Naive B cell (primary cell): ENCODE data around the gene BPGM. TPM values are rescaled to one million over a fixed set of nuclear protein-coding genes. Genes with fewer than 3 reads are reported as not detected.

ENCODE experiments used
- ATAC-seq, 2 donors: fragments of 150-1000 bp; cut with Tn5 transposase; 2 replicates each; pipeline ENCODE4 v1.10.0; 2021; ENCODE audit warnings: low read depth in 2 of 2, mild to moderate bottlenecking in 2 of 2, moderate library complexity in 2 of 2
- DNase-seq: peaks from one replicate; pipeline ENCODE4 v3.0.0; 2022
- H3K27ac Mint-ChIP-seq, 6 donors: one replicate each; pipeline ENCODE4 v1.8.0; 2020 to 2022; ENCODE audit warnings: mild to moderate bottlenecking in 6 of 6, mixed read lengths in 6 of 6, moderate library complexity in 5 of 6, inconsistent platforms in 2 of 6
- H3K27me3 Mint-ChIP-seq, 3 donors: one replicate each; pipeline ENCODE4 v1.8.0; 2021 to 2022; ENCODE audit warnings: mixed read lengths in 3 of 3, mild to moderate bottlenecking in 1 of 3
- H3K36me3 Mint-ChIP-seq, 2 donors: one replicate each; pipeline ENCODE4 v1.8.0; 2020 to 2022; ENCODE audit warnings: mixed read lengths in 2 of 2, inconsistent platforms in 1 of 2, mild to moderate bottlenecking in 1 of 2
- H3K4me1 Mint-ChIP-seq, 3 donors: one replicate each; pipeline ENCODE4 v1.8.0; 2020 to 2022; ENCODE audit warnings: mixed read lengths in 3 of 3, inconsistent platforms in 1 of 3, mild to moderate bottlenecking in 1 of 3, moderate library complexity in 1 of 3
- H3K4me3 Mint-ChIP-seq, 8 donors: one replicate each; pipeline ENCODE4 v1.8.0; 2020 to 2022; ENCODE audit warnings: mild to moderate bottlenecking in 8 of 8, mixed read lengths in 8 of 8, moderate library complexity in 8 of 8, inconsistent platforms in 2 of 8
- H3K9me3 Mint-ChIP-seq, 7 donors: one replicate each; pipeline ENCODE4 v1.8.0; 2020 to 2022; ENCODE audit warnings: mixed read lengths in 7 of 7, mild to moderate bottlenecking in 5 of 7, inconsistent platforms in 2 of 7, moderate library complexity in 1 of 7
- polyA plus RNA-seq, 6 donors: library from polyadenylated mRNA; unstranded; fragments of 300-500 nt; fragmentation: Illumina TruSeq; gene quantifications; one replicate each; pipeline ENCODE4 v1.2.3, GENCODE V29; 2021; ENCODE audit warnings: low read depth in 6 of 6

Gene BPGM
- polyA plus RNA-seq, 6 donors from 2014 or later = 17.6 to 33.9 (median 25.5) TPM

GRCh38 chr7:134698481-134698880 lies 51.8 kb downstream of the BPGM start:
- ATAC-seq = no peak
- H3K36me3 Mint-ChIP-seq = no peaks in the 10 kb centered on the region
- no peak overlapping the region for H3K27ac Mint-ChIP-seq
- no peak overlapping the region for H3K4me3 Mint-ChIP-seq
- DNase-seq = no peak
- peaks cover 0 to 2% (median 0%) of the 10 kb centered on the region in 7 donors for H3K9me3 Mint-ChIP-seq
- H3K4me1 Mint-ChIP-seq = no peaks in the 10 kb centered on the region
- peaks cover 0 to 10% (median 8%) of the 10 kb centered on the region in 3 donors for H3K27me3 Mint-ChIP-seq

- no peak overlapping the region for H3K4me3 Mint-ChIP-seq
- H3K27me3 Mint-ChIP-seq = peaks cover 0 to 9% (median 8%) of the 10 kb centered on the region in 3 donors
- DNase-seq (no peak), ATAC-seq (no peak)
- peaks cover 0 to 2% (median 0%) of the 10 kb centered on the region in 7 donors for H3K9me3 Mint-ChIP-seq
- no peak overlapping the region for H3K27ac Mint-ChIP-seq
- no peaks in the 10 kb centered on the region for H3K4me1 Mint-ChIP-seq
- H3K36me3 Mint-ChIP-seq = no peaks in the 10 kb centered on the region
These were observed 52.6 kb downstream of the BPGM start for GRCh38 chr7:134699021-134699818.

- H3K9me3 Mint-ChIP-seq = peaks cover 0 to 2% (median 0%) of the 10 kb centered on the region in 7 donors
- peaks cover 0 to 9% (median 8%) of the 10 kb centered on the region in 3 donors for H3K27me3 Mint-ChIP-seq
- H3K27ac Mint-ChIP-seq = no peak overlapping the region
- H3K4me1 Mint-ChIP-seq = no peaks in the 10 kb centered on the region
- ATAC-seq = no peak
- H3K36me3 Mint-ChIP-seq = no peaks in the 10 kb centered on the region
- DNase-seq = no peak
- H3K4me3 Mint-ChIP-seq = no peak overlapping the region
These were observed 53.2 kb downstream of the BPGM start for GRCh38 chr7:134699899-134700298.

- DNase-seq = no peak
- H3K27ac Mint-ChIP-seq = no peak overlapping the region
- H3K36me3 Mint-ChIP-seq = no peaks in the 10 kb centered on the region
- no peaks in the 10 kb centered on the region for H3K4me1 Mint-ChIP-seq
- peak in 1 of 2 donors; percentile 44 for ATAC-seq
- no peak overlapping the region for H3K4me3 Mint-ChIP-seq
- peaks cover 0 to 2% (median 0%) of the 10 kb centered on the region in 7 donors for H3K9me3 Mint-ChIP-seq
- H3K27me3 Mint-ChIP-seq = peaks cover 0 to 9% (median 8%) of the 10 kb centered on the region in 3 donors
These were observed 54.6 kb downstream of the BPGM start for GRCh38 chr7:134701272-134701671.

GRCh38 chr7:134702366-134703240 lies 56.0 kb downstream of the BPGM start:
- Mint-ChIP-seq H3K9me3 (peaks cover 0 to 2% (median 0%) of the 10 kb centered on the region in 7 donors), H3K27ac (no peak overlapping the region), H3K36me3 (no peaks in the 10 kb centered on the region), H3K27me3 (peaks cover 0 to 9% (median 8%) of the 10 kb centered on the region in 3 donors), H3K4me3 (peak overlapping the region in 1 of 8 donors; percentile 64), H3K4me1 (no peaks in the 10 kb centered on the region)
- ATAC-seq = no peak
- DNase-seq = no peak

GRCh38 chr7:134703241-134703594 lies 56.6 kb downstream of the BPGM start:
- H3K27ac Mint-ChIP-seq = no peak overlapping the region
- no peak for ATAC-seq
- peaks cover 0 to 2% (median 0%) of the 10 kb centered on the region in 7 donors for H3K9me3 Mint-ChIP-seq
- H3K27me3 Mint-ChIP-seq = peaks cover 0 to 9% (median 8%) of the 10 kb centered on the region in 3 donors
- H3K4me3 Mint-ChIP-seq = no peak overlapping the region
- no peaks in the 10 kb centered on the region for H3K36me3 Mint-ChIP-seq
- H3K4me1 Mint-ChIP-seq = no peaks in the 10 kb centered on the region
- DNase-seq = no peak

- H3K4me1 Mint-ChIP-seq = no peaks in the 10 kb centered on the region
- H3K36me3 Mint-ChIP-seq = no peaks in the 10 kb centered on the region
- H3K4me3 Mint-ChIP-seq = no peak overlapping the region
- DNase-seq (no peak), ATAC-seq (no peak)
- H3K9me3 Mint-ChIP-seq = peaks cover 0 to 2% (median 0%) of the 10 kb centered on the region in 7 donors
- H3K27me3 Mint-ChIP-seq = peaks cover 0 to 9% (median 8%) of the 10 kb centered on the region in 3 donors
- H3K27ac Mint-ChIP-seq = no peak overlapping the region
These were observed 57.1 kb downstream of the BPGM start for GRCh38 chr7:134703782-134704181.

GRCh38 chr7:134704827-134705226 lies 58.2 kb downstream of the BPGM start:
- no peaks in the 10 kb centered on the region for H3K36me3 Mint-ChIP-seq
- H3K27ac Mint-ChIP-seq = no peak overlapping the region
- no peaks in the 10 kb centered on the region for H3K4me1 Mint-ChIP-seq
- no peak for ATAC-seq
- H3K9me3 Mint-ChIP-seq = peaks cover 0 to 2% (median 0%) of the 10 kb centered on the region in 7 donors
- no peak overlapping the region for H3K4me3 Mint-ChIP-seq
- H3K27me3 Mint-ChIP-seq = peaks cover 0 to 9% (median 8%) of the 10 kb centered on the region in 3 donors
- no peak for DNase-seq

- Mint-ChIP-seq H3K36me3 (no peaks in the 10 kb centered on the region), H3K27me3 (peaks cover 4 to 9% (median 8%) of the 10 kb centered on the region in 3 donors), H3K9me3 (peaks cover 0 to 2% (median 0%) of the 10 kb centered on the region in 7 donors), H3K4me3 (no peak overlapping the region), H3K27ac (no peak overlapping the region), H3K4me1 (no peaks in the 10 kb centered on the region)
- DNase-seq = no peak
- no peak for ATAC-seq
These were observed 59.1 kb downstream of the BPGM start for GRCh38 chr7:134705716-134706115.

- no peaks in the 10 kb centered on the region for H3K36me3 Mint-ChIP-seq
- H3K9me3 Mint-ChIP-seq = peaks cover 0 to 2% (median 0%) of the 10 kb centered on the region in 7 donors
- H3K4me1 Mint-ChIP-seq = no peaks in the 10 kb centered on the region
- H3K27ac Mint-ChIP-seq = peak overlapping the region in 1 of 6 donors; percentile 44
- peaks cover 6 to 10% (median 9%) of the 10 kb centered on the region in 3 donors for H3K27me3 Mint-ChIP-seq
- DNase-seq (no peak), ATAC-seq (no peak)
- H3K4me3 Mint-ChIP-seq = no peak overlapping the region
These were observed 59.8 kb downstream of the BPGM start for GRCh38 chr7:134706468-134706867.

- H3K4me3 Mint-ChIP-seq = no peak overlapping the region
- H3K27ac Mint-ChIP-seq = peak overlapping the region in 1 of 6 donors; percentile 87
- ATAC-seq = no peak
- peaks cover 9 to 16% (median 11%) of the 10 kb centered on the region in 3 donors for H3K27me3 Mint-ChIP-seq
- no peak for DNase-seq
- H3K36me3 Mint-ChIP-seq = no peaks in the 10 kb centered on the region
- no peaks in the 10 kb centered on the region for H3K9me3 Mint-ChIP-seq
- no peaks in the 10 kb centered on the region for H3K4me1 Mint-ChIP-seq
These were observed 61.2 kb downstream of the BPGM start for GRCh38 chr7:134707663-134708378.

GRCh38 chr7:134708692-134709091 lies 62.0 kb downstream of the BPGM start:
- Mint-ChIP-seq H3K27me3 (peaks cover 10 to 22% (median 16%) of the 10 kb centered on the region in 3 donors), H3K4me3 (no peak overlapping the region), H3K36me3 (no peaks in the 10 kb centered on the region), H3K27ac (no peak overlapping the region), H3K4me1 (no peaks in the 10 kb centered on the region), H3K9me3 (no peaks in the 10 kb centered on the region)
- ATAC-seq = no peak
- DNase-seq = no peak

GRCh38 chr7:134709197-134709596 lies 62.5 kb downstream of the BPGM start:
- Mint-ChIP-seq H3K4me1 (no peaks in the 10 kb centered on the region), H3K36me3 (peaks cover 0 to under 1% of the 10 kb centered on the region in 2 donors), H3K27me3 (peaks cover 8 to 28% (median 16%) of the 10 kb centered on the region in 3 donors), H3K4me3 (no peak overlapping the region), H3K9me3 (no peaks in the 10 kb centered on the region), H3K27ac (no peak overlapping the region)
- ATAC-seq (no peak), DNase-seq (no peak)
